Measurements from ENCODE around the gene REXO5.

DNA sequence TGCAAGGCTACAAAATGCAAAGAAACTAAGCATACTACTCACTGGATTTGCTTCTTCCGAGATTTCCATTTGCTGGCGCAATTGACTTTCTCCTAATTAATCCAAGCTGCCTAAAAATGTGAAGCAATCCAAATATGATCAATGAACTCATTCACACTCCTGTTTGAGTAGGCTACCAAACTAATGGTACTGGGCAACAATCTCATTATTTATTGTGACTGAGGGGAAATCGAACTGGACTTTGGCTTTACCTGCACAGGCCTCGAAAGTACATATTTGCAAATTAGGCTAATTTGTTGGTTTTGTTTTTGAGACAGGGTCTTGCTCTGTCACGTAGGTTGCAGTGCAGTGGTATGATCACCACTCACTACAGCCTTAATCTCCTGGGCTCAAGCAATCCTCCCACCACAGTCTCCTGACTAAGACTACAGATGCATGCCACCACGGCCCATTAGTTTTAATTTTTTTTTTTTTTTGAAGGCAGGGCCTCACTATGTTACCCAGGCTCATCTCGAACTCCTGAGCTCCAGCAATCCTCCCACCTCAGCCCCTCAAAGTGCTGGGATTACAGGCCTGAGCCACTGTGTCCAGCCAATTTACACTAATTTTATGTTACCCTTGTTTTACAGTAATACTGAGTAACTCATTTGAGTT is 2.6 kb upstream of the REXO5 start:
- TF ChIP-seq, protein P1, sequence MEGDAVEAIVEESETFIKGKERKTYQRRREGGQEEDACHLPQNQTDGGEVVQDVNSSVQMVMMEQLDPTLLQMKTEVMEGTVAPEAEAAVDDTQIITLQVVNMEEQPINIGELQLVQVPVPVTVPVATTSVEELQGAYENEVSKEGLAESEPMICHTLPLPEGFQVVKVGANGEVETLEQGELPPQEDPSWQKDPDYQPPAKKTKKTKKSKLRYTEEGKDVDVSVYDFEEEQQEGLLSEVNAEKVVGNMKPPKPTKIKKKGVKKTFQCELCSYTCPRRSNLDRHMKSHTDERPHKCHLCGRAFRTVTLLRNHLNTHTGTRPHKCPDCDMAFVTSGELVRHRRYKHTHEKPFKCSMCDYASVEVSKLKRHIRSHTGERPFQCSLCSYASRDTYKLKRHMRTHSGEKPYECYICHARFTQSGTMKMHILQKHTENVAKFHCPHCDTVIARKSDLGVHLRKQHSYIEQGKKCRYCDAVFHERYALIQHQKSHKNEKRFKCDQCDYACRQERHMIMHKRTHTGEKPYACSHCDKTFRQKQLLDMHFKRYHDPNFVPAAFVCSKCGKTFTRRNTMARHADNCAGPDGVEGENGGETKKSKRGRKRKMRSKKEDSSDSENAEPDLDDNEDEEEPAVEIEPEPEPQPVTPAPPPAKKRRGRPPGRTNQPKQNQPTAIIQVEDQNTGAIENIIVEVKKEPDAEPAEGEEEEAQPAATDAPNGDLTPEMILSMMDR (IDR thresholded peaks at IDR 0.05; ENCODE audit: low read depth, low read length): no peak
- TF ChIP-seq POLR2A (IDR thresholded peaks at IDR 0.05; ENCODE audit: extremely low read depth, insufficient read length): no peak
- TF ChIP-seq, protein P2, sequence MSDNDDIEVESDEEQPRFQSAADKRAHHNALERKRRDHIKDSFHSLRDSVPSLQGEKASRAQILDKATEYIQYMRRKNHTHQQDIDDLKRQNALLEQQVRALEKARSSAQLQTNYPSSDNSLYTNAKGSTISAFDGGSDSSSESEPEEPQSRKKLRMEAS (IDR thresholded peaks at IDR 0.05; ENCODE audit: low read depth, low read length): no peak
- TF ChIP-seq MYC (IDR thresholded peaks at IDR 0.05; ENCODE audit: low read depth, low read length): no peak
